ENCODE results near the gene GAS7. TPM values are rescaled to one million over a fixed set of nuclear protein-coding genes. Genes with fewer than 3 reads are reported as not detected.
A peak's percentile ranks its signal among the peaks of the same experiment; 100 is the strongest.

GAS7 gene
- total RNA-seq, 8 experiments from 2014 or later = 4.1 to 37.7 (median 9.7) TPM

DNA sequence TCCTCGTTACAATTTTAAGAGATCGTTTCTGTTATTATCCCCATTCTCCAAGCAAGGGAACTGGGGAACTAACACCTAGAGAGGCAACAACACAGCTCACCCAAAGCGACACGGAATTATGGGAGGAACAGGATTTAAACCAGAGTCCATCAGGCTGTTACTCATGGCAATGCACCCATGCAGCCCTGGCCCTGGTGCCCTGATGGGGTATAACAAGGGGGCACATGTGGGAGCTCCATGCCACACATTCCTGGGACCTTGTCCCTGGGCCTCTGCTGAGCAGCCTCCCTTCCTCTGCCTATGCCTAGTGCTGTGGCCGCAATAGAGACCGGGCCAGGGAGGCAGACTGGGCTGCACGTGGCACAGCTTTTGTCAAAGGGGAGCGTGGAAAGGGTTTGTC, 280.1 kb downstream of the GAS7 start:
- in situ Hi-C loops (cut with MboI; ENCODE audit: low pct_unique_long_range_greater_than_20kb in 2 of 9, low sequenced_read_pairs in 9 of 9, unreplicated experiment in 9 of 9) = loop anchor here in 4 of 9 experiments (25.0 kb wide), 1 partner anchor 694 kb away; no protein-coding TSS in a partner anchor
- WGBS, 10 experiments = 72 to 100% (median 88%) methylated on average over 2 to 6 of the region's 8 CpGs; no CpG with 5 or more reads in 3 of the 10 experiments
- Histone ChIP-seq H3K4me1 (replicated peaks in 1 of 2) (no peaks in the 10 kb centered on the region), H3K4me3 (no peak overlapping the region), H3K27ac (no peak overlapping the region)
- ATAC-seq (replicated peaks in 6 of 8) = no peak

DNA sequence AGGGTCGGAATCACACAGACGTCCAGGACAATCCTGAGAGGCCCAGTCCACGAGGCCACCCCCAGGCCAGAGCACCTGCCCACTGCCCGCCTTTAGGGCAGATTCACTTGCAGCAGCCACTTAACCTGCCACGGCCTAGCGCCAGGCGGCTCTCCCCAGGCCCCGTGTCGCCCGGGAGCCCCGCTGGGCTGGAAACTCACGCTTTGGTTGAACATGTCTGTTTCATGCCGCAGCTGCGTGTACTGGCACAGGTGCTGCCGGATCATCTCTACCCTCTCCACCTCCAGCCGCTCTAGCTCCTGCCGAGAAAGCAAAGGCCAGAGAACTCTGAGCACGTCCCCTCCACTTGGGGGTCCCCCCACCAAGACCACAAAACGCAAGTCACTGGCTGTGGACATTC, 280.6 kb downstream of the GAS7 start:
- ATAC-seq (replicated peaks in 6 of 8) = no peak
- Histone ChIP-seq H3K4me1 (replicated peaks in 1 of 2) (no peaks in the 10 kb centered on the region), H3K4me3 (no peak overlapping the region), H3K27ac (no peak overlapping the region)
- 30 to 100% (median 76%) methylated on average over 1 to 17 of the region's 19 CpGs; no CpG with 5 or more reads in 3 of the 10 experiments for WGBS, 10 experiments
- in situ Hi-C loops (cut with MboI; ENCODE audit: low pct_unique_long_range_greater_than_20kb in 2 of 9, low sequenced_read_pairs in 9 of 9, unreplicated experiment in 9 of 9) = loop anchor here in 4 of 9 experiments (25.0 kb wide), 1 partner anchor 694 kb away; no protein-coding TSS in a partner anchor

DNA sequence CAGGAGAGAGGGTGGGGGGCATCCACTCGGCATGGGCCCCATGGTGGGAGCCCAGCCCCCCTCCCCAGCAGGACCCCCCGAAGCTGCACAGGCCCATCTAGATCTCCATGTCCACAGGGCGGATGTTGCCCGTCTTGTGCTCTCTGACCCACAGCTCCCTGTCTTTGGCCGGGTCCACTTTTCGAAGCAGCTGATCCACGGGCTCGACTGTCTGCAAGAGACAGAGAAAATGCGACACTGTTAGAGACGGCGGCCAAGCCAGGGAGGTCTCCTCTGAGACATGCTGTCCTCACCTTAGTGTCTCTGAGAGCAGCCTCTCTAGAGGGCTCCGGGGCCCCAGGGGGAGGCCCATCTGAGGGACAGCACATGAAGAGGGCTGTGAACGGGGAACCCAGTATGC, 281.3 kb downstream of the GAS7 start:
- H3K4me3 ChIP-seq = no peak overlapping the region
- no peak for ATAC-seq (replicated peaks in 6 of 8)
- H3K4me1 ChIP-seq (replicated peaks in 1 of 2) = no peaks in the 10 kb centered on the region
- WGBS, 10 experiments = 83% methylated on average over 8 of the region's 13 CpGs; no CpG with 5 or more reads in 9 of the 10 experiments
- in situ Hi-C loops (cut with MboI; ENCODE audit: low pct_unique_long_range_greater_than_20kb in 2 of 9, low sequenced_read_pairs in 9 of 9, unreplicated experiment in 9 of 9) = loop anchor here in 4 of 9 experiments (25.0 kb wide), 1 partner anchor 695 kb away; no protein-coding TSS in a partner anchor
- H3K27ac ChIP-seq = no peak overlapping the region

DNA sequence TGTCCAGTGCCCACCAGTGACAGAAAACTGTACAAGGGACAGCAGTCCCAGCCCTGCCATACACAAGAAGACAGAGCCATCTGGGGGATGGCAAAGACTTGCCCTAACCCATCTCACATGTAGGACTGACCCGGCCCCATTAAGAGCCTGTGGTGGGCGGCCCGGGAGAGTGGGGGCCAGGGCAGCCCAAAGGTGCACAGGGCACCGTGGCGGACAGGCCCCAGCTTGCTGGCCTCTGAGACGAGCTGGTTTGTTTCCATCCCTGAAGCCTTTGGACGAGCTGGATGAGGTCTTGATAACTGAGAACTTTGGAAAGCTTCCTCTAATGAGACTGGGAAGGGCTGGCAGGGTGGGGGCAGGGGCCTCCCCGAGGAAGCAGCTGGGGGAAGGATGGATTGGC, 282.3 kb downstream of the GAS7 start:
- Histone ChIP-seq H3K27ac (no peak overlapping the region), H3K4me1 (replicated peaks in 1 of 2) (no peaks in the 10 kb centered on the region), H3K4me3 (no peak overlapping the region)
- in situ Hi-C loops (cut with MboI; ENCODE audit: low pct_unique_long_range_greater_than_20kb in 2 of 9, low sequenced_read_pairs in 9 of 9, unreplicated experiment in 9 of 9) = loop anchor here in 4 of 9 experiments (25.0 kb wide), 1 partner anchor 696 kb away; no protein-coding TSS in a partner anchor
- no peak for ATAC-seq (replicated peaks in 6 of 8)
- WGBS, 10 experiments = 70 to 92% (median 80%) methylated on average over 1 to 3 of the region's 8 CpGs; no CpG with 5 or more reads in 7 of the 10 experiments

DNA sequence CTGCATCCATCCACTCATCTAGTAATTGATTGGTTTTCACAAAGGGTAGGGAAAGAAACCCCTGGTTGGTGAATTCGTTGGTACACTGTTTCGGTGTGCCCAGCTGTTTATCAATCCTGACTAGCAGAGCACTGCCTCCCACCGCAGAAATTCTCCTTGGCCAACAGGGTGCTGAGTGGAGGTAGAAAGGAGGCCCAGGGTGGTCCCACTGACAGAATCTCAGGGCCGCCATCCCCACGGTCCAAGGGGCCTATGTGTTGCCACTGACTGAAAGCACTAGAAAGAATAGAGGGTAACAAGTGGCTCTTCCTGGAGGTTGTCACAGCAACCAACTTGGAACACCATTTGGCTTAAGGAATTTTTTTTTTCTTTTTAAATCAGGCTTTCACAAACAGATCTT, 284.9 kb downstream of the GAS7 start:
- Histone ChIP-seq H3K4me1 (replicated peaks in 1 of 2) (peaks cover 0 to 3% of the 10 kb centered on the region in 2 donors), H3K27ac (no peak overlapping the region)
- in situ Hi-C loops (cut with MboI; ENCODE audit: low pct_unique_long_range_greater_than_20kb in 2 of 9, low sequenced_read_pairs in 9 of 9, unreplicated experiment in 9 of 9) = loop anchor here in 4 of 9 experiments (25.0 kb wide), 1 partner anchor 699 kb away; no protein-coding TSS in a partner anchor

DNA sequence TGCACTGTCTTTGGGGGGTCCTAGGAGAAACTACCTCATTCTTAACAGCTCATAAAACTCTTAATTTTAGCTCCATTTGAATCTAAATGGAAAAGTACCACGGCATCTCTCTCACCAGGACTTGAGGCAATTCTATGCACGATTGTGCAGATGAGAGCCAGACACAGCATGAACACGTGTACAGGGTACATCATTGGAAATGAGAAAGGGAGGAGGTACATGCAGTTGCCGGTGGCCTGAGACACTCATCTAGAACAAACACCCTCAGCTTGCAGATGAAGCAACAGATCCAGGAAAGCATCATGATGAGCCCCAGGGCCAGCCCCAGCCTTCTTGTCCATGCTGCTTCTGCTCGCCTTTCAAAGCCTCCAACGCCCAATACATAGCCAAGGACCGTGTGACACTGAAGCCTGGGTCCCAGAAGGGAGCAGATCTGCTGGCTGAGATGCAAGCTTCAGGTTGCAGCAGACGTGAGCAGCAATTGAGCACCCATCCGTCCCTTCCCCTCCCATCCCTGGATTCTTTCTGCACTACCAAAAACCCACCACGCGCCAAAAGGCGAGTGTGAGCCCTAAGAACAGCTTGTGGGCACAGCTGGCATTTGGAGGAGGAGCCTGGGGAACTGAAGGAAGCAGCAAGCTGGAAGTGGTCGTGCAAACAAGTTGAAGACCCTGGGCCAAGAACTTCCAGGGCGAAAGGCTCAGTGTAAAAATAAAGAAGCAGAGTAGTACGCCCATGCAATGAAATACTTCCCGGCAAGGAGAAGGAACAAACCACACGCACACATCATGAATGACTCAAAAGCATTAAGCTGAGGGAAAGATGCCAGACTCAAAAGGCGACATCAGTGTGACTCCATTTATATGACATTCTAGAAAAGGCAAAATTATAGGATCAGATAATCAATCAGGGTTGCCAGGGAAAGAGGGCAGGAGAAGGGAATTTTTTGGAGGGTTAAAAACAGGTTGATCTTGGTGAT, 286.0 kb downstream of the GAS7 start:
- no peak overlapping the region for H3K4me3 ChIP-seq
- in situ Hi-C loops (cut with MboI; ENCODE audit: low pct_unique_long_range_greater_than_20kb in 2 of 9, low sequenced_read_pairs in 9 of 9, unreplicated experiment in 9 of 9) = loop anchor here in 4 of 9 experiments (25.0 kb wide), 1 partner anchor 700 kb away; no protein-coding TSS in a partner anchor
- no peak overlapping the region for H3K27ac ChIP-seq
- peak in 3 of 8 experiments; percentile 38 to 48 (median 39) for ATAC-seq (replicated peaks in 6 of 8)
- peaks cover 0 to 10% of the 10 kb centered on the region in 2 donors for H3K4me1 ChIP-seq (replicated peaks in 1 of 2)
- WGBS, 10 experiments = 5 to 91% (median 85%) methylated on average over 3 to 17 of the region's 18 CpGs

More for the DNA sequence above, 284.9 kb downstream of the GAS7 start:
- H3K4me3 ChIP-seq = no peak overlapping the region
- ATAC-seq (replicated peaks in 6 of 8) = peak in 1 of 8 experiments; percentile 54
- WGBS, 10 experiments = 67 to 86% methylated on average over 4 of the region's 5 CpGs; no CpG with 5 or more reads in 8 of the 10 experiments

DNA sequence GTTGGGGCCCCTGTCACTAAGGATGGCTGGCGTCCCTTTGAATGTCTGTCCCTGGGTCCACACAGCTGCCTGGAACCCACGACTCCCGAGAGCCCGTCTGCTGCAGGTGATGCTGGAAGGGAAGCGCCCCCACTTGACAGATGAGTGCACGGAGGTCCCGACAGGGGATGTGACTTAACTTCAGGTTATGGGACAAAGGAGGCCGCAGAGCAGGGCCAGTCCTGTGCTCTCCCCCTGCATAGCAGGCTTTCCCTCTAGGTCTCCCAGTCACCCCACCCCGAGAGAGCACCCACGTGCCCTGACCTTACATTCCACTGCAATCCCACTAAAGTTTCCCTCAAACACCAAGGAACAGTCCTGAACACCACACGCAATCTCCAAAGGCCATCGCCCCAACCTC, 287.3 kb downstream of the GAS7 start:
- H3K4me3 ChIP-seq = no peak overlapping the region
- ATAC-seq (replicated peaks in 6 of 8) = no peak
- peaks cover 0 to 10% of the 10 kb centered on the region in 2 donors for H3K4me1 ChIP-seq (replicated peaks in 1 of 2)
- WGBS, 10 experiments = 94 to 100% methylated on average over 3 of the region's 12 CpGs; no CpG with 5 or more reads in 8 of the 10 experiments
- in situ Hi-C loops (cut with MboI; ENCODE audit: low pct_unique_long_range_greater_than_20kb in 2 of 9, low sequenced_read_pairs in 9 of 9, unreplicated experiment in 9 of 9) = loop anchor here in 4 of 9 experiments (25.0 kb wide), 1 partner anchor 701 kb away; no protein-coding TSS in a partner anchor
- no peak overlapping the region for H3K27ac ChIP-seq

DNA sequence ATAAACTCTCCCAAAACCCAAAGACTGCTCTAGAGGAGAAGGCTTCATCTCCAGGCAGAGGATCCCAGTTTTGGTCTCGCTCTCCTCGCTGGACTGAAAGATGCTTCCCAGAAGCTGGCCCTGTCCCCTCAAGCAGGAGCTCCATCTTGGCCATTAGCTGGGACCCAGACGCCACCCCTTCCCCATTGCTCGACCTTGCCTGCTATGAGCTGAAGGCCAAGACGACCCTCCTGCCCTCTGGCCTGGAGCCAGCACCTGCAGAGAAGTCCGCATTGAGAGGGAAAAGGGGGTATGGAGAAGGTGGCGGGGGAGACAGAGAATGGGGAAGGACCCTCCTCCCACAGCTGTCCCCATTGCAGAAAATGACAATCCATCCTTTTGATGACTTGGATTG, 289.8 kb downstream of the GAS7 start:
- H3K27ac ChIP-seq = no peak overlapping the region
- in situ Hi-C loops (cut with MboI; ENCODE audit: low pct_unique_long_range_greater_than_20kb in 2 of 9, low sequenced_read_pairs in 9 of 9, unreplicated experiment in 9 of 9) = loop anchor here in 4 of 9 experiments (25.0 kb wide), 1 partner anchor 704 kb away; no protein-coding TSS in a partner anchor
- ATAC-seq (replicated peaks in 6 of 8) = no peak
- H3K4me3 ChIP-seq = no peak overlapping the region
- H3K4me1 ChIP-seq (replicated peaks in 1 of 2) = peaks cover 0 to 10% of the 10 kb centered on the region in 2 donors
- 40 to 80% (median 60%) methylated on average over 1 to 3 of the region's 7 CpGs; no CpG with 5 or more reads in 5 of the 10 experiments for WGBS, 10 experiments

DNA sequence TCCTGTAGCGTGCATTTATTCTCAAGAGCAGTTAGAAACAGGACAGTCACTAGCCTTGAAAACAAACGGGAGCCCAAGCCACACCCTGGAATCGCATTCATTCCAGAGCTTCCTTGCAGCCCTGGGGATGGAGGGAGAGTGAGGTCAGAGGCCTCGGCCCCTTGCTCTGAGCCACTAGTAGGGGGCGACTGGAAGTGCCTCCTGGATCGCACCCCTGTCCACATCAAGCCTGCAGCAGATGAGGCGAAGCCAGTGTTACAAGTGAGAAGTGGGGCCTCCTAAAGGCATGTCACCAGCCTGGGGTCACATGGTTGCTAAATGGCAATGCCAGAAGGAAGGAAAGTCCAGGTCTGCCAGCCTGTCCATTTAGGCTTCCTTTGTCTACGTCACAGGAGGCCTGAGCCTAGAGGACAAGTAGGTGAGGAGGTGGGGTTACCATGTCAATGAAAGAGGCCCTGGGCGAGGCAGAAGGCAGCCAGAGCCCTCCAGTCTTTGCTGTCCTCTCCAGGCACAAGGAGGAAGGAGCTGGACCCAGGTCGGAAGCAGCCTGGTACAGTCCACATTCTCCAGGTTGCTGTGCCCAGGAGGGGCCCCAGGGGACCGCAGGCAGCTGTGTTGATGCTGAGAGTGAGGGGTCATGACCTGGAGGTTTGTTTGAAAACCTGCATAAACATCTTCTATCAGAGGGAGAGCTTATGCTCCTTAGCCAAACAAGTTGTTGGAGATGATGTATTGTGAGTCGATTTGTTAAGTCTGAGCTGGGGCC, 290.3 kb downstream of the GAS7 start:
- H3K4me3 ChIP-seq = no peak overlapping the region
- no peak overlapping the region for H3K27ac ChIP-seq
- in situ Hi-C loops (cut with MboI; ENCODE audit: low pct_unique_long_range_greater_than_20kb in 2 of 9, low sequenced_read_pairs in 9 of 9, unreplicated experiment in 9 of 9) = loop anchor here in 4 of 9 experiments (25.0 kb wide), 1 partner anchor 704 kb away; no protein-coding TSS in a partner anchor
- 20 to 94% (median 71%) methylated on average over 1 to 7 of the region's 12 CpGs; no CpG with 5 or more reads in 2 of the 10 experiments for whole genome bisulfite sequencing, 10 experiments
- peaks cover 0 to 10% of the 10 kb centered on the region in 2 donors for H3K4me1 ChIP-seq (replicated peaks in 1 of 2)
- peak in 4 of 8 experiments; percentile 37 to 60 (median 54) for ATAC-seq (replicated peaks in 6 of 8)

DNA sequence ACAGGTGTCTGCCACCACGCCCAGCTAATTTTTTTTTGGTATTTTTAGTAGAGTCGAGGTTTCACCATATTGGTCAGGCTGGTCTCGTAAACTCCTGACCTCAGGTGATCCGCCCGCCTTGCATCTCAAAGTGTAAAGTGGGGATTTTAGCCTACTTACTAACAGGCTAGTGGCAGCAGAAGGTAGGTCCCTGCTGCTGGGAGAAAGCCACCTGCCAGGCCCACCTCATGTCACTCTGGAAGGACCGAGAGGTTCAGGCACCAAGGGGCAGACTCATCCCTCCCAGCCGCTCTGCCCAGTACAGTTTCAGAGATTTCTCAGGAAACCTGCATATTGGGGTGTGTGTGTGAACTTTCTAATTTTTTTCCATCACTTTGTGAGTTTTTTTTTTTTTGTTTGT, 291.3 kb downstream of the GAS7 start:
- ATAC-seq (replicated peaks in 6 of 8) = no peak
- Histone ChIP-seq H3K4me1 (replicated peaks in 1 of 2) (peaks cover 0 to 10% of the 10 kb centered on the region in 2 donors), H3K27ac (no peak overlapping the region), H3K4me3 (no peak overlapping the region)
- in situ Hi-C loops (cut with MboI; ENCODE audit: low pct_unique_long_range_greater_than_20kb in 2 of 9, low sequenced_read_pairs in 9 of 9, unreplicated experiment in 9 of 9) = loop anchor here in 4 of 9 experiments (25.0 kb wide), 1 partner anchor 705 kb away; no protein-coding TSS in a partner anchor
- WGBS, 10 experiments = 58 to 100% (median 85%) methylated on average over 1 to 7 of the region's 7 CpGs; no CpG with 5 or more reads in 2 of the 10 experiments

DNA sequence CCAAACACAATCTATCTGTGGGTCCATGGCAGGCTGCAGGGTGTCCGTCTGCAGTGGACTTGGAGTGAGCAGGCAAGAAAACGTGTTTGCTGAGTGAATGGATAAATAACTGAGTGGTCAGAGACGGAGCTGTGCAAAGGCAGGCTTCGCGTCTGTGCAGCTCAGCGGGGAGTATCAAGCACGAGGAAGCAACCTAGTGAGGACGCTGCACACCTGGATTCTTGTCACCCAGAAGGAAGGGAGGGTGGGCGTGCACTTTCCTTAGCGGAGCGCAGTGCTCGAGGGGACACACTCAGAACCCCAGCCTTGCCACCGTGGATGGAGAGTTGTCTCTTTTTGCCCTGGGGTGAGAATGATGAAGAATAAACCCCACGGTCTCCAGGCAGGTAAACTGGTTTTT, 291.8 kb downstream of the GAS7 start:
- in situ Hi-C loops (cut with MboI; ENCODE audit: low pct_unique_long_range_greater_than_20kb in 2 of 9, low sequenced_read_pairs in 9 of 9, unreplicated experiment in 9 of 9) = loop anchor here in 4 of 9 experiments (25.0 kb wide), 1 partner anchor 706 kb away; no protein-coding TSS in a partner anchor
- ATAC-seq (replicated peaks in 6 of 8) = no peak
- H3K27ac ChIP-seq = no peak overlapping the region
- peaks cover 0 to 10% of the 10 kb centered on the region in 2 donors for H3K4me1 ChIP-seq (replicated peaks in 1 of 2)
- no peak overlapping the region for H3K4me3 ChIP-seq
- WGBS, 10 experiments = 46 to 100% (median 83%) methylated on average over 1 to 14 of the region's 14 CpGs; no CpG with 5 or more reads in 2 of the 10 experiments

DNA sequence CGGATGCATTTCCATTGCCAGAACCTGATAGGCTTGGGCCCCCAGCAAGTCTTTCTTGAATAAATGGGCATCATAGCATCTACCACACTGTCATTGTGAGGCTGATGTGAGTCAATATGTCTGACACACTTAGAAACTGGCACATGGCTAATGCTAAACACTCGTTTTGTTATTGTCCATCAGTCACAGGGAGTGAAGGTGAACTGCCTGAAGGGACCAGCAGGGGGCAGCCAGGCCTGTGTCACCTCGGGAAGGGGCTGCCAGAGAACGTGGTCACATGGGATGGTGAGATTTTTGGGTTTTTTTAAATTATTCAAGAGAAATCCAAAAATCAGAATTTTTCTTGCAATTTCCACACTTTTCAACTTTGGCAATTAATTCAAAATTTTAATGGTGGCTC, 292.5 kb downstream of the GAS7 start:
- ATAC-seq (replicated peaks in 6 of 8) = peak in 3 of 8 experiments; percentile 49 to 61 (median 55)
- WGBS, 10 experiments = 0 to 54% (median 38%) methylated on average over 1 to 4 of the region's 4 CpGs; no CpG with 5 or more reads in 4 of the 10 experiments
- Histone ChIP-seq H3K4me3 (no peak overlapping the region), H3K27ac (no peak overlapping the region), H3K4me1 (replicated peaks in 1 of 2) (peaks cover 0 to 10% of the 10 kb centered on the region in 2 donors)
- in situ Hi-C loops (cut with MboI; ENCODE audit: low pct_unique_long_range_greater_than_20kb in 2 of 9, low sequenced_read_pairs in 9 of 9, unreplicated experiment in 9 of 9) = loop anchor here in 4 of 9 experiments (25.0 kb wide), 1 partner anchor 706 kb away; no protein-coding TSS in a partner anchor
